ENCODE data around the gene MMD. TPM values are rescaled to one million over a fixed set of nuclear protein-coding genes. Genes with fewer than 3 reads are reported as not detected.

The MMD gene
- total and polyA plus RNA-seq, 2 of the 13 experiments (the other 11 are each of a cell fraction or from before 2014, with no cell fraction given): 121 to 225 TPM

DNA sequence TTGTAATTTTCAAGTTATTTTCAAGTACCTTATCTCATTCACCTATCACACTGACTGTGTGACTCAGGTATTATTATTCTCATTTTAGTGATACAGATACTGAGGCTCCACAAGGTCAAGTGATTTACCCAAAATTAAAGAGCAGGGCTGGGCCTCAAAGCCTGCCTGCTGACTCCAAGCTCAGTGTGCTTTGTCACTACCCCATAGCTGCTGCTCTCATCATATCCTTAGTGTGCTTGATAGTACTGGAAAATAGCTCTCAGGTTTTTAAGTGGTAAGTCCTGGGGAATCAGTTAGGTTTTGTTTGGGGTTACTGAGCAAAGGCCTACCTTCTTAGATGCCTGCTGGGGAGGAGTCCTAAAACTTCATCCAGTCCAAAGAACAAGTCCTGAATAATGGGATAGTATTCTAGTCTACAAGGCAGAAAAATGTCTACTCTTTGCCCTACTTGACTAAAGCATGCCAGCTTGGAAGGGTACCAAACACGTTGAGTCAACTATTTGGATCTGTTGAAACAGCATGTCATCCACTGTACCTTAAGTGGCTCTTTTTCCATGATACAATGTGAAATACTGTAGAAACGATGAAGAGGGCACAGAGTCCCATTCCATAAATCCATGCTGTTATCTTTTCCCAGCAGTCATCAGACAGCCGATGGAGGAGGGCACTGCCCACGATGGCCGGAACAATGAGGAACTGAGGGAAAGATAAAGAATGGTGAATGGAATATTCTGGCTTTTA is 10.7 kb downstream of the MMD start:
- H2AFZ ChIP-seq (ENCODE audit: low read length): no peak overlapping the region
- DNase-seq (ENCODE audit: low spot score) (peak; percentile 55), ATAC-seq (no peak), FAIRE-seq (no peak)
- peaks cover 26 to 64% of the 10 kb centered on the region in 2 experiments for H3K36me3 ChIP-seq (replicated peaks in 1 of 2; ENCODE audit: control insufficient read depth in 1 of 2, insufficient read depth in 2 of 2, low read length in 2 of 2)
- POLR2A ChIA-PET: interaction anchor here (0.7 to 9.8 kb wide), 6 partner anchors 9 to 141 kb away, joined by 3 to 127 read pairs (median 9); partner anchors contain the start of gene MMD
- in situ Hi-C loops (cut with HindIII; ENCODE audit: extremely low pct_ligation_motif_present, low pct_unique_long_range_greater_than_20kb): no loop called here
- no peak overlapping the region for H3K4me2 ChIP-seq (ENCODE audit: low read depth, low read length)
- BruUV-seq (replicated peaks): no TSS peak
- H3K9ac ChIP-seq (ENCODE audit: insufficient read depth, low read depth, low read length): no peak overlapping the region
- H3K4me1 ChIP-seq (ENCODE audit: insufficient read depth, low read length): peaks cover 100% of the 10 kb centered on the region
- peak overlapping the region; percentile 87 for H3K27ac ChIP-seq (ENCODE audit: extremely low read length, insufficient read depth, low read length)
- no peak overlapping the region for H3K4me3 ChIP-seq (replicated peaks in 1 of 3; ENCODE audit: insufficient read depth in 1 of 3, low read depth in 2 of 3, low read length in 3 of 3)
- no peaks in the 10 kb centered on the region for H3K27me3 ChIP-seq (ENCODE audit: control insufficient read depth in 1 of 2, insufficient read depth in 2 of 2, low read length in 2 of 2)
- peaks cover 47% of the 10 kb centered on the region for H3K79me2 ChIP-seq (ENCODE audit: insufficient read depth, low read length)
- intact Hi-C loops (cut with micrococcal nuclease; ENCODE audit: unreplicated experiment): no loop called here
- 86% methylated on average over 5 of the region's 5 CpGs for WGBS (ENCODE audit: low lambda C conversion rate)
- H3K9me3 ChIP-seq (ENCODE audit: low read length): no peaks in the 10 kb centered on the region
- CTCF ChIA-PET (ENCODE audit: low intra/inter-chr PET ratio, low total read pairs): no interaction called here
- no peaks in the 10 kb centered on the region for H4K20me1 ChIP-seq (ENCODE audit: insufficient read depth, low read length)
- no peak for TF ChIP-seq ZBTB14 (CRISPR knock-in tag; IDR thresholded peaks at IDR 0.05)
- no peak for TF ChIP-seq FOXA3 (CRISPR knock-in tag; IDR thresholded peaks at IDR 0.05)
- TF ChIP-seq ZNF256 (CRISPR knock-in tag; conservative IDR thresholded peaks at IDR 0.05): no peak
- TF ChIP-seq HHEX (CRISPR knock-in tag; IDR thresholded peaks at IDR 0.05): no peak
- no peak for TF ChIP-seq GATA4 (IDR thresholded peaks at IDR 0.05; ENCODE audit: borderline replicate concordance, low read depth)
- 0 out of 2 replicates have a peak, but pooled peaks have one; percentile 33 for TF ChIP-seq POLR2G (IDR thresholded peaks at IDR 0.05; ENCODE audit: low read depth, low read length)
- TF ChIP-seq KMT2A (CRISPR knock-in tag; IDR thresholded peaks at IDR 0.05): peak; percentile 4; the same call in 1 of the 2 replicates
- TF ChIP-seq ESRRA (CRISPR knock-in tag; IDR thresholded peaks at IDR 0.05; ENCODE audit: low read depth): no peak
- TF ChIP-seq CREB1 (IDR thresholded peaks at IDR 0.05): no peak
- TF ChIP-seq CREB1 (CRISPR knock-in tag; IDR thresholded peaks at IDR 0.05): no peak
- no peak for TF ChIP-seq MAFK (conservative IDR thresholded peaks at IDR 0.05 in 1 of 2, IDR thresholded peaks at IDR 0.05 in 1 of 2; ENCODE audit: low read length in 2 of 2)
- no peak for TF ChIP-seq ZZZ3 (CRISPR knock-in tag; IDR thresholded peaks at IDR 0.05; ENCODE audit: borderline replicate concordance)
- no peak for TF ChIP-seq ZNF577 (CRISPR knock-in tag; IDR thresholded peaks at IDR 0.05; ENCODE audit: borderline replicate concordance, low read depth)
- TF ChIP-seq ZNF331 (CRISPR knock-in tag; IDR thresholded peaks at IDR 0.05): no peak
- TF ChIP-seq, protein P1, sequence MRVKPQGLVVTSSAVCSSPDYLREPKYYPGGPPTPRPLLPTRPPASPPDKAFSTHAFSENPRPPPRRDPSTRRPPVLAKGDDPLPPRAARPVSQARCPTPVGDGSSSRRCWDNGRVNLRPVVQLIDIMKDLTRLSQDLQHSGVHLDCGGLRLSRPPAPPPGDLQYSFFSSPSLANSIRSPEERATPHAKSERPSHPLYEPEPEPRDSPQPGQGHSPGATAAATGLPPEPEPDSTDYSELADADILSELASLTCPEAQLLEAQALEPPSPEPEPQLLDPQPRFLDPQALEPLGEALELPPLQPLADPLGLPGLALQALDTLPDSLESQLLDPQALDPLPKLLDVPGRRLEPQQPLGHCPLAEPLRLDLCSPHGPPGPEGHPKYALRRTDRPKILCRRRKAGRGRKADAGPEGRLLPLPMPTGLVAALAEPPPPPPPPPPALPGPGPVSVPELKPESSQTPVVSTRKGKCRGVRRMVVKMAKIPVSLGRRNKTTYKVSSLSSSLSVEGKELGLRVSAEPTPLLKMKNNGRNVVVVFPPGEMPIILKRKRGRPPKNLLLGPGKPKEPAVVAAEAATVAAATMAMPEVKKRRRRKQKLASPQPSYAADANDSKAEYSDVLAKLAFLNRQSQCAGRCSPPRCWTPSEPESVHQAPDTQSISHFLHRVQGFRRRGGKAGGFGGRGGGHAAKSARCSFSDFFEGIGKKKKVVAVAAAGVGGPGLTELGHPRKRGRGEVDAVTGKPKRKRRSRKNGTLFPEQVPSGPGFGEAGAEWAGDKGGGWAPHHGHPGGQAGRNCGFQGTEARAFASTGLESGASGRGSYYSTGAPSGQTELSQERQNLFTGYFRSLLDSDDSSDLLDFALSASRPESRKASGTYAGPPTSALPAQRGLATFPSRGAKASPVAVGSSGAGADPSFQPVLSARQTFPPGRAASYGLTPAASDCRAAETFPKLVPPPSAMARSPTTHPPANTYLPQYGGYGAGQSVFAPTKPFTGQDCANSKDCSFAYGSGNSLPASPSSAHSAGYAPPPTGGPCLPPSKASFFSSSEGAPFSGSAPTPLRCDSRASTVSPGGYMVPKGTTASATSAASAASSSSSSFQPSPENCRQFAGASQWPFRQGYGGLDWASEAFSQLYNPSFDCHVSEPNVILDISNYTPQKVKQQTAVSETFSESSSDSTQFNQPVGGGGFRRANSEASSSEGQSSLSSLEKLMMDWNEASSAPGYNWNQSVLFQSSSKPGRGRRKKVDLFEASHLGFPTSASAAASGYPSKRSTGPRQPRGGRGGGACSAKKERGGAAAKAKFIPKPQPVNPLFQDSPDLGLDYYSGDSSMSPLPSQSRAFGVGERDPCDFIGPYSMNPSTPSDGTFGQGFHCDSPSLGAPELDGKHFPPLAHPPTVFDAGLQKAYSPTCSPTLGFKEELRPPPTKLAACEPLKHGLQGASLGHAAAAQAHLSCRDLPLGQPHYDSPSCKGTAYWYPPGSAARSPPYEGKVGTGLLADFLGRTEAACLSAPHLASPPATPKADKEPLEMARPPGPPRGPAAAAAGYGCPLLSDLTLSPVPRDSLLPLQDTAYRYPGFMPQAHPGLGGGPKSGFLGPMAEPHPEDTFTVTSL (CRISPR knock-in tag; IDR thresholded peaks at IDR 0.05; ENCODE audit: borderline replicate concordance): no peak
- TF ChIP-seq, protein P2, sequence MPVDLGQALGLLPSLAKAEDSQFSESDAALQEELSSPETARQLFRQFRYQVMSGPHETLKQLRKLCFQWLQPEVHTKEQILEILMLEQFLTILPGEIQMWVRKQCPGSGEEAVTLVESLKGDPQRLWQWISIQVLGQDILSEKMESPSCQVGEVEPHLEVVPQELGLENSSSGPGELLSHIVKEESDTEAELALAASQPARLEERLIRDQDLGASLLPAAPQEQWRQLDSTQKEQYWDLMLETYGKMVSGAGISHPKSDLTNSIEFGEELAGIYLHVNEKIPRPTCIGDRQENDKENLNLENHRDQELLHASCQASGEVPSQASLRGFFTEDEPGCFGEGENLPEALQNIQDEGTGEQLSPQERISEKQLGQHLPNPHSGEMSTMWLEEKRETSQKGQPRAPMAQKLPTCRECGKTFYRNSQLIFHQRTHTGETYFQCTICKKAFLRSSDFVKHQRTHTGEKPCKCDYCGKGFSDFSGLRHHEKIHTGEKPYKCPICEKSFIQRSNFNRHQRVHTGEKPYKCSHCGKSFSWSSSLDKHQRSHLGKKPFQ (CRISPR knock-in tag; IDR thresholded peaks at IDR 0.05; ENCODE audit: insufficient replicate concordance): no peak
- TF ChIP-seq REXO4 (CRISPR knock-in tag; IDR thresholded peaks at IDR 0.05; ENCODE audit: borderline replicate concordance): no peak
